Measurements from ENCODE around the gene TM9SF4. TPM values are rescaled to one million over a fixed set of nuclear protein-coding genes. Genes with fewer than 3 reads are reported as not detected.

TM9SF4 gene
- total RNA-seq, 1 experiment from 2014 or later: 67.8 TPM

GRCh38 chr20:32190616-32191415 lies 81.3 kb downstream of the TM9SF4 start:
- POLR2A ChIA-PET (ENCODE audit: unreplicated experiment): interaction anchor here (0.6 kb wide), 1 partner anchor 81 kb away, joined by 4 read pairs; the partner anchor contains the start of gene TM9SF4
- no peak overlapping the region for H3K4me2 ChIP-seq

GRCh38 chr20:32191422-32191821 lies 81.9 kb downstream of the TM9SF4 start:
- Histone ChIP-seq H3K79me2 (ENCODE audit: low read depth) (no peaks in the 10 kb centered on the region), H4K20me1 (ENCODE audit: insufficient read depth) (peaks cover 8% of the 10 kb centered on the region; the same call in 1 of the 2 replicates), H3K9me2 (ENCODE audit: insufficient read depth) (no peaks in the 10 kb centered on the region), H3K9me3 (ENCODE audit: insufficient read depth, low read depth) (no peaks in the 10 kb centered on the region), H3K4me3 (no peak overlapping the region), H3K36me3 (ENCODE audit: low read depth) (peaks cover 4% of the 10 kb centered on the region; the same call in 1 of the 2 replicates), H3K27me3 (ENCODE audit: insufficient read depth, low read depth) (no peaks in the 10 kb centered on the region), H3K27ac (no peak overlapping the region), H3F3A (ENCODE audit: insufficient read depth, low read depth) (peaks cover 8% of the 10 kb centered on the region; the same call in 1 of the 2 replicates), H3K4me2 (no peak overlapping the region), H3K4me1 (replicated peaks; ENCODE audit: insufficient read depth) (no peaks in the 10 kb centered on the region), H2AFZ (no peak overlapping the region)
- POLR2A ChIA-PET (ENCODE audit: unreplicated experiment): no interaction called here
- no TSS peak for BruUV-seq (replicated peaks)
- intact Hi-C loops (cut with micrococcal nuclease; ENCODE audit: unreplicated experiment): no loop called here
- no peak for DNase-seq
- no peak for TF ChIP-seq EZH2 (IDR thresholded peaks at IDR 0.05; ENCODE audit: low read depth)
- TF ChIP-seq, protein P1, sequence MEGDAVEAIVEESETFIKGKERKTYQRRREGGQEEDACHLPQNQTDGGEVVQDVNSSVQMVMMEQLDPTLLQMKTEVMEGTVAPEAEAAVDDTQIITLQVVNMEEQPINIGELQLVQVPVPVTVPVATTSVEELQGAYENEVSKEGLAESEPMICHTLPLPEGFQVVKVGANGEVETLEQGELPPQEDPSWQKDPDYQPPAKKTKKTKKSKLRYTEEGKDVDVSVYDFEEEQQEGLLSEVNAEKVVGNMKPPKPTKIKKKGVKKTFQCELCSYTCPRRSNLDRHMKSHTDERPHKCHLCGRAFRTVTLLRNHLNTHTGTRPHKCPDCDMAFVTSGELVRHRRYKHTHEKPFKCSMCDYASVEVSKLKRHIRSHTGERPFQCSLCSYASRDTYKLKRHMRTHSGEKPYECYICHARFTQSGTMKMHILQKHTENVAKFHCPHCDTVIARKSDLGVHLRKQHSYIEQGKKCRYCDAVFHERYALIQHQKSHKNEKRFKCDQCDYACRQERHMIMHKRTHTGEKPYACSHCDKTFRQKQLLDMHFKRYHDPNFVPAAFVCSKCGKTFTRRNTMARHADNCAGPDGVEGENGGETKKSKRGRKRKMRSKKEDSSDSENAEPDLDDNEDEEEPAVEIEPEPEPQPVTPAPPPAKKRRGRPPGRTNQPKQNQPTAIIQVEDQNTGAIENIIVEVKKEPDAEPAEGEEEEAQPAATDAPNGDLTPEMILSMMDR (conservative IDR thresholded peaks at IDR 0.05): no peak
- CTCF ChIA-PET: interaction anchor here (0.6 kb wide), 1 partner anchor 475 kb away, joined by 3 read pairs; no protein-coding TSS in a partner anchor

More at GRCh38 chr20:32190616-32191415, 81.3 kb downstream of the TM9SF4 start:
- Histone ChIP-seq H4K20me1 (ENCODE audit: insufficient read depth) (peaks cover 6% of the 10 kb centered on the region; the same call in 1 of the 2 replicates), H3K4me1 (replicated peaks; ENCODE audit: insufficient read depth) (no peaks in the 10 kb centered on the region), H3K9me2 (ENCODE audit: insufficient read depth) (no peaks in the 10 kb centered on the region), H3F3A (ENCODE audit: insufficient read depth, low read depth) (peaks cover 8% of the 10 kb centered on the region; the same call in 1 of the 2 replicates), H2AFZ (no peak overlapping the region), H3K27me3 (ENCODE audit: insufficient read depth, low read depth) (no peaks in the 10 kb centered on the region), H3K9me3 (ENCODE audit: insufficient read depth, low read depth) (no peaks in the 10 kb centered on the region), H3K36me3 (ENCODE audit: low read depth) (peaks cover 2% of the 10 kb centered on the region; the same call in 1 of the 2 replicates), H3K79me2 (ENCODE audit: low read depth) (no peaks in the 10 kb centered on the region), H3K27ac (no peak overlapping the region), H3K4me3 (no peak overlapping the region)
- CTCF ChIA-PET: interaction anchor here (0.6 kb wide), 1 partner anchor 474 kb away, joined by 3 read pairs; no protein-coding TSS in a partner anchor
- intact Hi-C loops (cut with micrococcal nuclease; ENCODE audit: unreplicated experiment): no loop called here
- DNase-seq: no peak
- TF ChIP-seq, protein P1 (conservative IDR thresholded peaks at IDR 0.05): no peak
- no peak for TF ChIP-seq EZH2 (IDR thresholded peaks at IDR 0.05; ENCODE audit: low read depth)
- no TSS peak for BruUV-seq (replicated peaks)

- TF ChIP-seq, protein P1 (conservative IDR thresholded peaks at IDR 0.05): no peak
- no peak for TF ChIP-seq EZH2 (IDR thresholded peaks at IDR 0.05; ENCODE audit: low read depth)
- Histone ChIP-seq H3K36me3 (ENCODE audit: low read depth) (peaks cover 4% of the 10 kb centered on the region; the same call in 1 of the 2 replicates), H3K27ac (no peak overlapping the region), H3F3A (ENCODE audit: insufficient read depth, low read depth) (peaks cover 8% of the 10 kb centered on the region; the same call in 1 of the 2 replicates), H3K4me1 (replicated peaks; ENCODE audit: insufficient read depth) (no peaks in the 10 kb centered on the region), H2AFZ (no peak overlapping the region), H3K27me3 (ENCODE audit: insufficient read depth, low read depth) (no peaks in the 10 kb centered on the region), H4K20me1 (ENCODE audit: insufficient read depth) (peaks cover 8% of the 10 kb centered on the region; the same call in 1 of the 2 replicates), H3K79me2 (ENCODE audit: low read depth) (no peaks in the 10 kb centered on the region), H3K4me2 (no peak overlapping the region), H3K9me3 (ENCODE audit: insufficient read depth, low read depth) (no peaks in the 10 kb centered on the region), H3K9me2 (ENCODE audit: insufficient read depth) (no peaks in the 10 kb centered on the region), H3K4me3 (no peak overlapping the region)
- ChIA-PET CTCF (no interaction called here), POLR2A (ENCODE audit: unreplicated experiment) (no interaction called here)
- intact Hi-C loops (cut with micrococcal nuclease; ENCODE audit: unreplicated experiment): no loop called here
- DNase-seq: no peak
- no TSS peak for BruUV-seq (replicated peaks)
Observed at GRCh38 chr20:32191873-32192272, 82.4 kb downstream of the TM9SF4 start.
